ENCODE results near the gene DUSP23.

Gene DUSP23

DNA sequence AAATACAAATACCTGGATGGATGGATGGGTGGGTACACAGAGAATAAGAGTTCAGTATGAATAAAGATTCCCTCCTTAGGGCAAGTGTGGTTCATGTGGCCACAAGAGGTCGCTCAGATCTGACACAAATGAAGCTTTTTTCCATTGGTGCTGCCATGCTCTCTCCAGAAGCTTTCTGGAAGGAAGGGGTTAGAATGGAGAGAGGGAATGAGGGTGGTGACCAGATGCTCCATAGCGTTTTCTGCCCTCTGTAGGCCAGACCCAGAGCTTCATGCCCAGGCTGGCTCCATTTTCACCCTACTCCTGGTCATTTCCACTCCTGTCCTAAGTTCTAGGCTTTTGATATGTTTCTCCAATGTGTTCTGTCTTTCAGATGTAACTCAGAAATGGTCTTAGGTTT is 18.1 kb downstream of the DUSP23 start:
- no peak overlapping the region for H3K4me3 ChIP-seq (replicated peaks; ENCODE audit: low read depth, low read length)
- TF ChIP-seq, protein P1, sequence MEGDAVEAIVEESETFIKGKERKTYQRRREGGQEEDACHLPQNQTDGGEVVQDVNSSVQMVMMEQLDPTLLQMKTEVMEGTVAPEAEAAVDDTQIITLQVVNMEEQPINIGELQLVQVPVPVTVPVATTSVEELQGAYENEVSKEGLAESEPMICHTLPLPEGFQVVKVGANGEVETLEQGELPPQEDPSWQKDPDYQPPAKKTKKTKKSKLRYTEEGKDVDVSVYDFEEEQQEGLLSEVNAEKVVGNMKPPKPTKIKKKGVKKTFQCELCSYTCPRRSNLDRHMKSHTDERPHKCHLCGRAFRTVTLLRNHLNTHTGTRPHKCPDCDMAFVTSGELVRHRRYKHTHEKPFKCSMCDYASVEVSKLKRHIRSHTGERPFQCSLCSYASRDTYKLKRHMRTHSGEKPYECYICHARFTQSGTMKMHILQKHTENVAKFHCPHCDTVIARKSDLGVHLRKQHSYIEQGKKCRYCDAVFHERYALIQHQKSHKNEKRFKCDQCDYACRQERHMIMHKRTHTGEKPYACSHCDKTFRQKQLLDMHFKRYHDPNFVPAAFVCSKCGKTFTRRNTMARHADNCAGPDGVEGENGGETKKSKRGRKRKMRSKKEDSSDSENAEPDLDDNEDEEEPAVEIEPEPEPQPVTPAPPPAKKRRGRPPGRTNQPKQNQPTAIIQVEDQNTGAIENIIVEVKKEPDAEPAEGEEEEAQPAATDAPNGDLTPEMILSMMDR (IDR thresholded peaks at IDR 0.05; ENCODE audit: low read length, missing control alignments): peak; percentile 81
- DNase-seq (ENCODE audit: low read depth): peak; percentile 92

GRCh38 chr1:159799446-159799985 is 18.8 kb downstream of the DUSP23 start:
- no peak overlapping the region for H3K4me3 ChIP-seq (replicated peaks; ENCODE audit: low read depth, low read length)
- TF ChIP-seq, protein P1 (IDR thresholded peaks at IDR 0.05; ENCODE audit: low read length, missing control alignments): no peak
- DNase-seq (ENCODE audit: low read depth): no peak

GRCh38 chr1:159800177-159800930 is 19.6 kb downstream of the DUSP23 start:
- no peak for DNase-seq (ENCODE audit: low read depth)
- TF ChIP-seq, protein P1 (IDR thresholded peaks at IDR 0.05; ENCODE audit: low read length, missing control alignments): no peak

GRCh38 chr1:159802111-159802510 is 21.3 kb downstream of the DUSP23 start, which contains the start of gene FCRL6:
Gene FCRL6 (plus strand): TSS chr1:159802360. CDS start chr1:159802425, 65 bp downstream.
- TF ChIP-seq, protein P1 (IDR thresholded peaks at IDR 0.05; ENCODE audit: low read length, missing control alignments): no peak
- no peak for DNase-seq (ENCODE audit: low read depth)
- H3K4me3 ChIP-seq (replicated peaks; ENCODE audit: low read depth, low read length): no peak within 1 kb of the TSS

More at GRCh38 chr1:159800177-159800930, 19.6 kb downstream of the DUSP23 start:
- H3K4me3 ChIP-seq (replicated peaks; ENCODE audit: low read depth, low read length): no peak overlapping the region

DNA sequence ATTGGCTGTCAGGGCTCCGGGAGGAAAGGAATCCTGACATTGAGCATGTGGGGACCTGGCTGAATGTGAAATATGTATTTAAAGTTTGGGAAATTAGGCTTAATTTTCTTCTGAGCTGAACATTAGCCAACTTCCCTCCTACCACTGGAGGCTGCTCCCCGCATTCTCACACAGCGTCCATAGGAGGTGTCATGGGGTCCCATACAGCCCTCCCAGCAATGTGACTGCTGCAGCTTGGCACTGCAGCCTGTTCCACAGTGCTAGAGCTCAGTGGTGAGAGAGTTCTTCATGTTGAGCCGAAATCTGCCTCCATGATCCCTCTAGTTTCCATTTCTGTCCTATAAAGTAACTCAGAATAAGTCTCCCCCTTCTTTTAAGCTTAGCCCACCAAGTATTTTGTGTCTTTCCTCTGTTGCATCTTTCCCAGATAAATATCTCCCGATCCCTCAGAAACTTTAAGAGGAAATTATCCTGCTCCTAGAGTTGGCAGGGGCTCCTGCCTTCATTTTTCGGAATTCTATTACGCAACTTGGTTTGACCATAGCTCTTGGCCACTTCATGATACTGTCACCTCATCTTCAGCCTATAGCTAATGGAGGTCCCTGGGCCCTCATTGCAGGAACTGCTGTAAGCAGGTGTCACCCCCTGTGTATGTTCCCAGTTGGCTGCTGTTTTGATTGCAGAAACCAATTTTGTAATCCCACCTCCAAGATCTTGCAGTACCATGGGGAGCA is 23.4 kb downstream of the DUSP23 start:
- TF ChIP-seq, protein P1 (IDR thresholded peaks at IDR 0.05; ENCODE audit: low read length, missing control alignments): no peak
- no peak for DNase-seq (ENCODE audit: low read depth)

DNA sequence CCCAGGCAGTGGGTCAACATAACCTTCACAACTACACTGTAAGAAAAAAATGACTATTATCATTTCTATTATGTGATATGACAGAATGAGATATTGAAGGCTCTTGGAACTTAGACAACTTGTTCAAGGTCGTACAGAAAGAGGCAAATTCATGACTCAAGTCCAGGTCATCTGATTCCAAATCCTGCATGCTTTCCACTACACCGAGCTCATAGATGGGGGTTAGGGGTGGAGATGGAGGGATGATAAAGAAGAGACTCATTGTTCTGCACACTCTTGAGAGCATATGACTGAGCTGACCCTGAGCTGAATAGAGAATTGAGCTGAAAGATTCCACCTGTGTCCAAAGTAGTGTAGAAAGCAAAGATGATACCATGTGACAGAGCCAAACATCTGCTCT is 24.2 kb downstream of the DUSP23 start:
- no peak for DNase-seq (ENCODE audit: low read depth)
- TF ChIP-seq, protein P1 (IDR thresholded peaks at IDR 0.05; ENCODE audit: low read length, missing control alignments): no peak
- no peak overlapping the region for H3K4me3 ChIP-seq (replicated peaks; ENCODE audit: low read depth, low read length)

More for the DNA sequence above, 23.4 kb downstream of the DUSP23 start:
- H3K4me3 ChIP-seq (replicated peaks; ENCODE audit: low read depth, low read length): no peak overlapping the region

Data from fibroblast of pulmonary artery (primary cell).